DND-41 (cell line): ENCODE data around the gene RPS25.
"Not testable (repeated sequence)": the region's sequence is repeated elsewhere in the genome, so short reads cannot be mapped to it uniquely, and the experiment has no call there.

Source experiments
- ATAC-seq: fragments of 200-7000 bp; cut with Tn5 transposase; 3 replicates; pipeline ENCODE4 v1.9.1; 2021; ENCODE audit warnings: low read depth; ENCODE audit not compliant: insufficient read depth
- DNase-seq: peaks from one replicate; pipeline ENCODE4 v3.0.0-alpha.2; 2020
- H2AFZ ChIP-seq: 2 replicates; pipeline ENCODE4 v1.6.0; 2012; ENCODE audit warnings: low read depth, low read length
- H3K27ac ChIP-seq: 2 replicates; pipeline ENCODE4 v1.5.1; 2012; ENCODE audit warnings: low read length, inconsistent platforms
- H3K27me3 ChIP-seq: fragments of 200-600 bp; sonication (generic); 2 replicates; pipeline ENCODE4 v1.6.0; 2012; ENCODE audit warnings: low read length, mild to moderate bottlenecking, inconsistent platforms; ENCODE audit not compliant: insufficient read depth, poor library complexity
- H3K36me3 ChIP-seq: 2 replicates; pipeline ENCODE4 v1.5.1; 2012; ENCODE audit warnings: low read length, inconsistent platforms; ENCODE audit not compliant: insufficient read depth
- H3K4me1 ChIP-seq: 2 replicates; pipeline ENCODE4 v1.5.1; 2012; ENCODE audit warnings: mild to moderate bottlenecking, low read length; ENCODE audit not compliant: insufficient read depth
- H3K4me2 ChIP-seq: 2 replicates; pipeline ENCODE4 v1.6.0; 2012; ENCODE audit warnings: mild to moderate bottlenecking, moderate library complexity, low read length, inconsistent platforms; ENCODE audit not compliant: insufficient read depth
- H3K4me3 ChIP-seq, 2 experiments: fragments of 200-600 bp in 1 of 2; shearing (Covaris generic) in 1 of 2; 2 replicates each; pipeline ENCODE4 v1.5.1; 2012 to 2016; ENCODE audit warnings: inconsistent platforms in 2 of 2, low read length in 2 of 2, mild to moderate bottlenecking in 2 of 2, low read depth in 1 of 2, moderate library complexity in 1 of 2
- H3K79me2 ChIP-seq: 2 replicates; pipeline ENCODE4 v1.6.0; 2012; ENCODE audit warnings: low read length, inconsistent platforms; ENCODE audit not compliant: insufficient read depth
- H3K9ac ChIP-seq: 2 replicates; pipeline ENCODE4 v1.6.0; 2012; ENCODE audit warnings: low read depth, mild to moderate bottlenecking, inconsistent platforms, low read length, moderate library complexity
- H3K9me3 ChIP-seq: 2 replicates; pipeline ENCODE4 v1.5.1; 2012; ENCODE audit warnings: low read length, moderate library complexity, mild to moderate bottlenecking, inconsistent platforms; ENCODE audit not compliant: insufficient read depth, severe bottlenecking
- H4K20me1 ChIP-seq: 2 replicates; pipeline ENCODE4 v1.6.0; 2012; ENCODE audit warnings: low read length; ENCODE audit not compliant: insufficient read depth
- EZH2 ChIP-seq: IDR thresholded peaks from 3 replicates; pipeline ENCODE4 v1.6.1; 2012; ENCODE audit warnings: borderline replicate concordance, low read depth, mild to moderate bottlenecking, moderate library complexity, low read length, inconsistent platforms; ENCODE audit not compliant: severe bottlenecking
- TF ChIP-seq, protein P1 (sequence below): IDR thresholded peaks from 2 replicates; pipeline ENCODE4 v1.5.1; 2012; ENCODE audit warnings: borderline replicate concordance, low read length, moderate library complexity, mild to moderate bottlenecking; ENCODE audit not compliant: poor library complexity, severe bottlenecking; ENCODE audit errors: extremely low read depth

RPS25 gene

GRCh38 chr11:119042927-119043326, 24.8 kb upstream of the RPS25 start:
- ATAC-seq (no peak; the same call in 2 of the 3 replicates), DNase-seq (no peak)
- H3K27ac ChIP-seq, result no peak overlapping the region
- H3K79me2 ChIP-seq, result no peaks in the 10 kb centered on the region
- H3K4me2 ChIP-seq, result no peak overlapping the region
- H3K9me3 ChIP-seq, result no peaks in the 10 kb centered on the region
- no peaks in the 10 kb centered on the region for H4K20me1 ChIP-seq
- no peak overlapping the region for H3K4me3 ChIP-seq
- H3K4me1 ChIP-seq, result no peaks in the 10 kb centered on the region
- peaks cover 34% of the 10 kb centered on the region for H3K36me3 ChIP-seq
- no peaks in the 10 kb centered on the region for H3K27me3 ChIP-seq
- H3K9ac ChIP-seq, result no peak overlapping the region
- TF ChIP-seq EZH2, result no peak
- TF ChIP-seq, protein P1, sequence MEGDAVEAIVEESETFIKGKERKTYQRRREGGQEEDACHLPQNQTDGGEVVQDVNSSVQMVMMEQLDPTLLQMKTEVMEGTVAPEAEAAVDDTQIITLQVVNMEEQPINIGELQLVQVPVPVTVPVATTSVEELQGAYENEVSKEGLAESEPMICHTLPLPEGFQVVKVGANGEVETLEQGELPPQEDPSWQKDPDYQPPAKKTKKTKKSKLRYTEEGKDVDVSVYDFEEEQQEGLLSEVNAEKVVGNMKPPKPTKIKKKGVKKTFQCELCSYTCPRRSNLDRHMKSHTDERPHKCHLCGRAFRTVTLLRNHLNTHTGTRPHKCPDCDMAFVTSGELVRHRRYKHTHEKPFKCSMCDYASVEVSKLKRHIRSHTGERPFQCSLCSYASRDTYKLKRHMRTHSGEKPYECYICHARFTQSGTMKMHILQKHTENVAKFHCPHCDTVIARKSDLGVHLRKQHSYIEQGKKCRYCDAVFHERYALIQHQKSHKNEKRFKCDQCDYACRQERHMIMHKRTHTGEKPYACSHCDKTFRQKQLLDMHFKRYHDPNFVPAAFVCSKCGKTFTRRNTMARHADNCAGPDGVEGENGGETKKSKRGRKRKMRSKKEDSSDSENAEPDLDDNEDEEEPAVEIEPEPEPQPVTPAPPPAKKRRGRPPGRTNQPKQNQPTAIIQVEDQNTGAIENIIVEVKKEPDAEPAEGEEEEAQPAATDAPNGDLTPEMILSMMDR, result no peak
- H2AFZ ChIP-seq, result no peak overlapping the region

DNA sequence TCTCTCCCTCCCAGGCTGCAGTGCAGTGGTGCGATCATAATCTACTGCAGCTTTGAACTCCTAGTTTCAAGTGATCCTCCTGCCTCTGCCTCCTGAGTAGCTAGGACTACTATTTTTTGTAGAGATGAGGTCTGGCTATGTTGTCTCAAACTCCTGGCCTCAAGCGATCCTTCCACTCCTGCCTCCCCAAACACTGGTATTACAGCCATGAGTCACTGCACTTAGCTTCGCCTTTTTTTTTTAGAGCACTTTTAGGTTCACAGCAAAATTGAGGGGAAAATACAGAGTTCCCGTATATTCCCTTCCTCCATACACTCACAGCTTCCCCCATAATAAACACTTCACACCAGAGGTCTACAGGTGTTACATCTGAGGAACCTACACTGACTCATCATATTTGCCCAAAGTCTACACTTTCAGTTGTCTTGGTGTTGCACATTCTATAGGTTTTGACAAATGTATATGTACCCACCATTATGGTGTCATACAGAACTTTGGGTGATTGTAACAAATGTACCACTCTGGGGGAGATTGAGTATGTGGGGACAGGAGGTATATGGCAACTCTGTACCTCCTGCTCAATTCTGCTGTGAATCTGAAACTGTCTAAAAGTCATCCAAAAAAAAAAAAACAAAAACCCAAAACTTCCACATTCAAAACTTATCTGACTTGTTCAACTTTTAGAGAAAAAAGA, 23.8 kb upstream of the RPS25 start:
- Histone ChIP-seq H3K36me3 (peaks cover 25% of the 10 kb centered on the region), H3K27me3 (no peaks in the 10 kb centered on the region), H4K20me1 (no peaks in the 10 kb centered on the region), H3K4me2 (no peak overlapping the region), H3K9ac (no peak overlapping the region), H3K9me3 (no peaks in the 10 kb centered on the region), H2AFZ (no peak overlapping the region), H3K27ac (no peak overlapping the region), H3K4me1 (no peaks in the 10 kb centered on the region), H3K79me2 (no peaks in the 10 kb centered on the region), H3K4me3 (no peak overlapping the region)
- ATAC-seq (0 out of 3 replicates have a peak, but pooled peaks have one; percentile 25), DNase-seq (no peak)
- TF ChIP-seq EZH2, result no peak
- TF ChIP-seq, protein P1, result no peak

- not testable (repeated sequence) for H3K27ac ChIP-seq, H3K4me3 ChIP-seq, H3K4me1 ChIP-seq, H3K4me2 ChIP-seq, H3K9me3 ChIP-seq, H2AFZ ChIP-seq, H3K36me3 ChIP-seq, H3K27me3 ChIP-seq, H4K20me1 ChIP-seq, H3K79me2 ChIP-seq, H3K9ac ChIP-seq, DNase-seq, ATAC-seq
Observed at GRCh38 chr11:119039471-119039870, 21.3 kb upstream of the RPS25 start.

DNA sequence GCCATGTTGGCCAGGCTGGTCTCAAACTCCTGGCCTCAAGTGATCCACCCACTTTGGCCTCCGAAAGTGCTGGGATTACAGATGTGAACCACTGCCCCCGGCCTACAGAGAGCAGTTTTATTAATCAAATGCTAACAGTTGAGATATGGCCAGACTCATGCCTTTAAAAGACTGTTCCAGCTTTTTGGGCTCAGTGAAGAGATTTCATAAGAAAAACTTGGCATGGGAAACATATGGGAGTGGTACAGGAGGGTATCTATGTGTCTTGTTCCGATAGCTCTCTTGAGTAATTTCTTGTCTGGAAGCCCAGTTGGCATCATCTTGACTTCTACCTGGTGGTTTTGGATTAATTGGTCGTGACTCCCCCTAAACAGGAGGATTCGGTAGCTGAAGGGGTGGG, 20.7 kb upstream of the RPS25 start:
- Histone ChIP-seq H4K20me1 (no peaks in the 10 kb centered on the region), H3K27me3 (no peaks in the 10 kb centered on the region), H3K4me3 (no peak overlapping the region), H3K9ac (no peak overlapping the region), H3K36me3 (no peaks in the 10 kb centered on the region), H3K79me2 (no peaks in the 10 kb centered on the region), H3K9me3 (no peaks in the 10 kb centered on the region), H3K4me1 (no peaks in the 10 kb centered on the region), H3K4me2 (no peak overlapping the region), H2AFZ (no peak overlapping the region), H3K27ac (no peak overlapping the region)
- ATAC-seq, result no peak
- DNase-seq, result no peak
- TF ChIP-seq, protein P1, result no peak
- no peak for TF ChIP-seq EZH2
